IPS-18c (cell line): ENCODE results near the gene LIX1.

Source experiments
- H3K4me3 ChIP-seq: 2 replicates; pipeline ENCODE4 v1.7.0; 2013; ENCODE audit warnings: low read depth, mild to moderate bottlenecking, low read length, moderate library complexity; ENCODE audit not compliant: insufficient read depth
- H3K9me3 ChIP-seq: one replicate; pipeline ENCODE4 v1.6.1; 2013; ENCODE audit warnings: mild to moderate bottlenecking, low read length, moderate library complexity; ENCODE audit not compliant: control insufficient read depth, insufficient read depth

Gene LIX1

DNA sequence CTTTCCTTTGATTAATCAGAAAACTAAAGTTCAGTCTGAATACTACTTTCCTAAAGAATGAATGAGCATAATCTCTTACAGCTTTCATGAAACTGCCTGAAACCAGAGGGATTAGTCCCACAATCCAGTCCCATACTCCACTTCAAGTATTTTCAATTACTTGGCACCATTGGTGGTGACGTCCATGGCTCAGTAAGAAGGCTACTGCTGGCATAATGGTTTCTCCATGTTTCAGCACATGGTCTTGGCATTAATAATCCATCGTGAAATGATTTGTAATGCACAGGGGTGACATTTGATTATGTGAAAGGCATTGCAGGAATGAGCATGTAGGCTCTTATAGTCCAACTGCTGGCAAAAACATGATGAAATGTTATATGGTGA, 23.4 kb downstream of the LIX1 start:
- H3K4me3 ChIP-seq: no peak overlapping the region
- H3K9me3 ChIP-seq: no peaks in the 10 kb centered on the region

- Histone ChIP-seq H3K4me3 (no peak overlapping the region), H3K9me3 (no peaks in the 10 kb centered on the region)
Observed at GRCh38 chr5:97118261-97119006, 24.0 kb downstream of the LIX1 start.

- Histone ChIP-seq H3K9me3 (peaks cover 2% of the 10 kb centered on the region), H3K4me3 (no peak overlapping the region)
Observed at GRCh38 chr5:97115932-97116331, 26.5 kb downstream of the LIX1 start.

DNA sequence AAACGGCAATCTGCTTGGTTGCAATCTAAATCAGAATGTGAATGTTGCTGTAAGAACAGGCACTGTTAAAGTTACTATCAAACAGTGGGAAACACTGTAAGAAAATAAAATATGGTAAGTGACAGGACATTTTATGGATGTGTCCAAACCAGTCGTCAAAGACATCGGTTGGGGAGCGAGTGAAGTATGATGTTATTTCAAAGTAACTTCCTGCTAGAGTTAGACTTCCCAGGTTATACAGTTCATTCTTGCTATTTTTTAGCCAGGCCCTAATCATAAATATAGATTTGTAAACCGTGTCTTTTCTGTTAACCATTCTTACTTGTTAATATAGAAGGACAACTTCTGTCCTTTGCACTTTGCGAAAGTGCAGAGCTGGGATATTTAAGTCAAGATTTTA, 30.2 kb downstream of the LIX1 start:
- Histone ChIP-seq H3K9me3 (peaks cover 2% of the 10 kb centered on the region), H3K4me3 (no peak overlapping the region)

DNA sequence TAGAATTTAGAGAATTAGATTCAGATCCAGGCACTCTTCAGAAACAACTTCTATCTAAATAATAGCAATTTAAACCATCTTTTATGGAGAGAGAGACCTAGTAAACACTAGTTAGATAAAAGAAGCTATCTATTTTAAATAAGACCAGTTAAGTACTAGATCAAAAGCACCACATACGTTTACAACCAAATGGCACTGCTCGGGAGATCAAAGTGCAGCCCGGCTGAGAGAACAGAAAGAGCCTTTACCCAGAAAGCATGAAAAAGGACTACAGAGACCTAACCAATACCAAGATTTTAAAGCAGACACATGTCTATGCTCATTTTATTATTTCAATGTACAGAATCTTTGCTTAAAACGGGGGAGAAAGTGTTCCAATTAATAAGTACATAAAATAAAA, 30.8 kb downstream of the LIX1 start:
- peaks cover 2% of the 10 kb centered on the region for H3K9me3 ChIP-seq
- no peak overlapping the region for H3K4me3 ChIP-seq

DNA sequence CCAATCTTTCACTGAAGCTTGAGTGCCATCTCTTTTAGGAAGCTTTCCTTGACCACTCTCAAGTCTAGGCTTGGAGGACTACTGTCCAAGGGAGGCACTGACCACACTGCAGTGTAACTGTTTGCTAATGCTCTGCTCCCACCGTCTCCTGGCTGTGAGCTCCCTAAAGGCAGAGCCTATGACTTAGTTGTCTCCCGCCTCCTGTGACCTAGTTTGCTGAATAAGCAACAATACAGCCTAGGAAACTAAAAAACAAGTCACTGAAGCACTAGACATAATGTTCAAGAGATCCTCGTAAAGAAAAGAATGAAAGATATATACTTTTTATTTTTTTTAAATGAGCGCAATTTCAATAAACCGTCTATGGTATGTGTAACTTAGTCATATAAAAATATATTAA, 31.4 kb downstream of the LIX1 start:
- peaks cover 2% of the 10 kb centered on the region for H3K9me3 ChIP-seq
- H3K4me3 ChIP-seq: no peak overlapping the region

- no peak overlapping the region for H3K4me3 ChIP-seq
- no peaks in the 10 kb centered on the region for H3K9me3 ChIP-seq
Observed at GRCh38 chr5:97107318-97107717, 35.1 kb downstream of the LIX1 start.

GRCh38 chr5:97106216-97106581, 36.2 kb downstream of the LIX1 start:
- no peaks in the 10 kb centered on the region for H3K9me3 ChIP-seq

DNA sequence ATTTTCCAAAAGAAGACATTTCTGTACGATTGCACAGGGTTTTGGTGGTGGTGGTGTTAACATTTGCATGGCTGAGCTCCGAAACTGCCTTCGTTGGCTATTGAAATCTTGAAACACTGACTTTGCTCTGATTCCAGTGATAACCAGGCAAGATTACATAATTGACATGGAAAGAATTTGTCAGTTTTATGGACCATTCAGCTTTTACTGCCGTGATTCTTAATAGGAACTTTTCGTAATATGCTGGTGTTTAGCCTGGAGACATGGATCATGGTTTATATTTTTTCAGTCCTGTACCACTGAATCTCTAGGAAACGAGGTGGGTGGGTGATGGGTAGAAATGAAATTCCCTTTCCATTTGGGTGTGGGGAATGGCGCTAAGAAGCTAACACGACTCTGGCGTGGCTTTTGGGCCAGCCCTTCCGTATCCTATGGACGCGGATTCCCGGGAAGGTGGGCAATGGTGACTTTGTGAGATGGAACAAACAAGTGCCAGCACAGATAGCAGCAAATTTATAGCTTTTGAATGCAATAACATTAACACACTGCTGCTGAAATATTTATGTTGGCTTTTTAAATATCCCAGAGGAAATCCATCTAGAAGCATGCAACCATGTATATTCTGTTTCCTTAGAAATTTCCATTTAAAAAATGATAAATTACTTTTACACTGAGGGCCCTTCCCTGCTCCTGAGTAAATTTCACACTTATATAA, 36.8 kb downstream of the LIX1 start:
- Histone ChIP-seq H3K4me3 (no peak overlapping the region), H3K9me3 (no peaks in the 10 kb centered on the region)

More at GRCh38 chr5:97106216-97106581, 36.2 kb downstream of the LIX1 start:
- no peak overlapping the region for H3K4me3 ChIP-seq

- H3K4me3 ChIP-seq: no peak overlapping the region
- no peaks in the 10 kb centered on the region for H3K9me3 ChIP-seq
Observed at GRCh38 chr5:97102010-97102470, 40.4 kb downstream of the LIX1 start.

GRCh38 chr5:97101189-97101910, 41.1 kb downstream of the LIX1 start:
- H3K9me3 ChIP-seq: no peaks in the 10 kb centered on the region
- no peak overlapping the region for H3K4me3 ChIP-seq

DNA sequence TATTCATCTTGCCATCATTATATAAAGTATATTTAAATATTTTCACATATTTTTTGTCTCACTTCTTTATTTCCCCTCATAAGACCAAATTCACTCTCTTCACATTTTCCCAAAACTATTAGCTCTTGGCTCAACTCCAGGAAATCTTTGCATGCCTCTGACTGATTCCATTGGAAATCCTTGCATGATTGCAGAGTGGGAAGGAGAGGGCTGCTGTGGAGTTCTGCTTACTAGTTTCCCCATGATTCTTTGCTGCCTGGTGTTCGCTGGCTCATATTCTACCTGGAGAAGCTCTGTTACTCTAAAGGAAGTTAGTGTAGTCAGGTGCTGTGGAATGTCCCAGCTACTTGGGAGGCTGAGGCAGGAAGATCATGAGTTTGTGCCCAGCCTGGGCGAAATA, 41.9 kb downstream of the LIX1 start:
- Histone ChIP-seq H3K9me3 (no peaks in the 10 kb centered on the region), H3K4me3 (no peak overlapping the region)

- H3K4me3 ChIP-seq: no peak overlapping the region
- H3K9me3 ChIP-seq: no peaks in the 10 kb centered on the region
Observed at GRCh38 chr5:97098922-97099321, 43.5 kb downstream of the LIX1 start.

DNA sequence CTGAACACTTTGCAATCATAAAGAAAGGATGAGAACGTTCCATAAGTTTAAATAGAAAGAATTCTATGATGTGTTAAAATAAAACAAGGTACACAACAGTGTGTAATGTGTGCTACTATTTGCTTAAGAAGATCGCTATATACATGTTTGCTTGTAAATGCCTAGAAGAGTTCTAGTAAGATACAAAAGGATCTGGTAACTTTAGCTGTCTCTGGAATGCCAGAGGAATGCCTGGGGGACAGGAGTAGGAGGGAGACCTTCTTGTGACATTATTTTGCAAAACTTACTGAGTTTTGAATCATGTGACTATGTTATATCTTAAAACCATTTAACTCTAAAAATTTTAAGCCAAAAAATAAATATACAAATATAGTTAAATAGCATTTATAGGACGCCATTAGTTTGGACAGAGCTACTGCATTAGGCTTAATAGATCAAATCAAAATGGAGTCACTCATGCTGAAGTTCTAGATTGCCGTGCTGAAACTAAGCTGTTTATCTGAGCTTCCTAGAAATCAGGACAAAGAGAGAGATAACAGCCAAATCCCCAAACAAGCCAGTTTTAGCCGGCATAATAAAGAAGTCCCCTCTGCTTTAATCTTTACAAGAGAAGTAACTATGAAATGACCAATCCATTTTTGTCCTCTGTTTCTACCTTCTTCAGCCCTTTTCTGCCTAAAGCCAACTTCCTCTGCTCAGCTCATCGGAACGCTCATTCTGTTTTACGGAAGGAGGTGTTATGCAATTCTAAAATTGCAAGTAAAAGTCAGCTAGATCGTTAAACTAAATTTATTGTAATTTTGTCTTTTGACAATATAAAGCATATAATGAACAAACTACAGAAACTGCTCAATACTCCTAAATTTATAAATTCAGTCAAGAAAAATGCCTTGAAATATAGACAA, 44.8 kb downstream of the LIX1 start:
- no peaks in the 10 kb centered on the region for H3K9me3 ChIP-seq
- no peak overlapping the region for H3K4me3 ChIP-seq

GRCh38 chr5:97096846-97097245, 45.6 kb downstream of the LIX1 start:
- Histone ChIP-seq H3K4me3 (no peak overlapping the region), H3K9me3 (no peaks in the 10 kb centered on the region)

- Histone ChIP-seq H3K4me3 (no peak overlapping the region), H3K9me3 (no peaks in the 10 kb centered on the region)
Observed at GRCh38 chr5:97096191-97096590, 46.2 kb downstream of the LIX1 start.

GRCh38 chr5:97095318-97095732, 47.1 kb downstream of the LIX1 start:
- no peaks in the 10 kb centered on the region for H3K9me3 ChIP-seq
- H3K4me3 ChIP-seq: no peak overlapping the region
